K562 (cell line): ENCODE results near the gene EME2. TPM values are rescaled to one million over a fixed set of nuclear protein-coding genes. Genes with fewer than 3 reads are reported as not detected.

Experiments
- CAMTA2 ChIP-seq: fragments of 250-450 bp; sonication (Bioruptor Pico); conservative IDR thresholded peaks from 2 replicates; pipeline ENCODE4 v1.5.1; 2022
- CCAR2 ChIP-seq: fragments of 200-400 bp; formaldehyde crosslinking; IDR thresholded peaks from 2 replicates; pipeline ENCODE4 v1.6.1; 2017; ENCODE audit warnings: mild to moderate bottlenecking, low read depth, low read length
- CHCHD3 ChIP-seq: fragments of 250-450 bp; sonication (Bioruptor Pico); IDR thresholded peaks from 2 replicates; pipeline ENCODE4 v2.1.2; 2022; ENCODE audit warnings: mild to moderate bottlenecking
- GABPB1 ChIP-seq: sonication (generic); formaldehyde crosslinking; IDR thresholded peaks from 2 replicates; pipeline ENCODE4 v1.8.0; 2022; ENCODE audit warnings: mild to moderate bottlenecking, missing genetic modification reagents
- KLF13 ChIP-seq: fragments of 450-650 bp; IDR thresholded peaks from 2 replicates; pipeline ENCODE4 v1.6.1; 2016; ENCODE audit warnings: missing genetic modification characterization, low read depth, mild to moderate bottlenecking, missing compliant biosample characterization, moderate library complexity, borderline replicate concordance
- MAZ ChIP-seq, 2 experiments: fragments of 450-650 bp in 1 of 2; sonication (generic) in 1 of 2; formaldehyde crosslinking; IDR thresholded peaks in 1 of 2; conservative IDR thresholded peaks in 1 of 2; 2 replicates each; pipeline versions ENCODE4 v1.4.0 to v1.5.0; 2020; ENCODE audit warnings: mild to moderate bottlenecking in 1 of 2, missing genetic modification reagents in 1 of 2
- MIER1 ChIP-seq: fragments of 450-650 bp; IDR thresholded peaks from 2 replicates; pipeline ENCODE4 v1.6.1; 2016; ENCODE audit warnings: antibody characterized with exemption, mild to moderate bottlenecking, low read depth
- MTF1 ChIP-seq: fragments of 250-450 bp; sonication (Bioruptor Pico); IDR thresholded peaks from 2 replicates; pipeline ENCODE4 v1.9.0; 2021; ENCODE audit warnings: moderate library complexity, mild to moderate bottlenecking, inconsistent platforms, borderline replicate concordance
- NCOA6 ChIP-seq: fragments of 450-650 bp; IDR thresholded peaks from 2 replicates; pipeline ENCODE4 v1.6.1; 2017; ENCODE audit warnings: mild to moderate bottlenecking
- NFATC3 ChIP-seq: fragments of 450-650 bp; IDR thresholded peaks from 2 replicates; pipeline ENCODE4 v1.6.1; 2017; ENCODE audit warnings: mild to moderate bottlenecking
- NFRKB ChIP-seq: fragments of 450-650 bp; IDR thresholded peaks from 2 replicates; pipeline ENCODE4 v1.6.1; 2016; ENCODE audit warnings: low read depth
- PHTF2 ChIP-seq: fragments of 250-450 bp; sonication (Bioruptor Pico); IDR thresholded peaks from 2 replicates; pipeline ENCODE4 v1.5.0; 2021; ENCODE audit warnings: mild to moderate bottlenecking
- PTTG1 ChIP-seq: fragments of 450-650 bp; IDR thresholded peaks from 2 replicates; pipeline ENCODE4 v1.6.1; 2016; ENCODE audit warnings: low read depth, mild to moderate bottlenecking, missing genetic modification characterization, missing compliant biosample characterization
- TEAD2 ChIP-seq: fragments of 450-650 bp; IDR thresholded peaks from 2 replicates; pipeline ENCODE4 v1.6.1; 2016; ENCODE audit warnings: missing genetic modification characterization, control low read depth, missing compliant biosample characterization
- THRB ChIP-seq: fragments of 450-650 bp; formaldehyde crosslinking; conservative IDR thresholded peaks from 2 replicates; pipeline ENCODE4 v1.4.0; 2022; ENCODE audit warnings: mild to moderate bottlenecking, missing genetic modification characterization
- ZFP30 ChIP-seq: fragments of 250-450 bp; sonication (Bioruptor Pico); IDR thresholded peaks from 2 replicates; pipeline ENCODE4 v1.8.0; 2022; ENCODE audit warnings: moderate library complexity, mild to moderate bottlenecking, inconsistent platforms, borderline replicate concordance
- ZNF212 ChIP-seq: fragments of 450-650 bp; formaldehyde crosslinking; IDR thresholded peaks from 2 replicates; pipeline ENCODE4 v1.4.0; 2020; ENCODE audit warnings: mild to moderate bottlenecking
- ZNF318 ChIP-seq, 2 experiments: fragments of 450-650 bp; IDR thresholded peaks; 2 replicates each; pipeline ENCODE4 v1.6.1; 2016; ENCODE audit warnings: mild to moderate bottlenecking in 2 of 2, borderline replicate concordance in 1 of 2, low read depth in 1 of 2, moderate library complexity in 1 of 2
- polyA plus RNA-seq, 8 experiments: library from polyadenylated mRNA; depleted of rRNA in 4 of 8; stranded (reverse) in 5 of 8; unstranded in 3 of 8; fragments of >200 nt; fragmentation: Nextera tagmentation in 2 of 8; fragmentation: Illumina TruSeq in 1 of 8; extraction: Ambion mirVana in 2 of 8; extraction: Trizol in 1 of 8; gene quantifications; 2 replicates each; pipeline versions ENCODE4 v1.2.1 to v1.2.3, GENCODE V29; 2011 to 2014; ENCODE audit warnings: inconsistent platforms in 1 of 8, missing spikeins in 1 of 8
- total RNA-seq, 7 experiments: library from RNA; depleted of rRNA in 6 of 7; stranded (reverse); fragments of >200 nt in 6 of 7; fragmentation: Illumina TruSeq in 2 of 7; extraction: Trizol in 2 of 7; gene quantifications; 2 replicates each; pipeline versions ENCODE4 v1.2.1 to v1.2.3, GENCODE V29; 2011 to 2021; ENCODE audit warnings: low replicate concordance in 1 of 7

The EME2 gene
- total and polyA plus RNA-seq, 9 of the 15 experiments (the other 6 are each of a cell fraction or from before 2014, with no cell fraction given): 0.35 to 19.9 (median 3.5) TPM

DNA sequence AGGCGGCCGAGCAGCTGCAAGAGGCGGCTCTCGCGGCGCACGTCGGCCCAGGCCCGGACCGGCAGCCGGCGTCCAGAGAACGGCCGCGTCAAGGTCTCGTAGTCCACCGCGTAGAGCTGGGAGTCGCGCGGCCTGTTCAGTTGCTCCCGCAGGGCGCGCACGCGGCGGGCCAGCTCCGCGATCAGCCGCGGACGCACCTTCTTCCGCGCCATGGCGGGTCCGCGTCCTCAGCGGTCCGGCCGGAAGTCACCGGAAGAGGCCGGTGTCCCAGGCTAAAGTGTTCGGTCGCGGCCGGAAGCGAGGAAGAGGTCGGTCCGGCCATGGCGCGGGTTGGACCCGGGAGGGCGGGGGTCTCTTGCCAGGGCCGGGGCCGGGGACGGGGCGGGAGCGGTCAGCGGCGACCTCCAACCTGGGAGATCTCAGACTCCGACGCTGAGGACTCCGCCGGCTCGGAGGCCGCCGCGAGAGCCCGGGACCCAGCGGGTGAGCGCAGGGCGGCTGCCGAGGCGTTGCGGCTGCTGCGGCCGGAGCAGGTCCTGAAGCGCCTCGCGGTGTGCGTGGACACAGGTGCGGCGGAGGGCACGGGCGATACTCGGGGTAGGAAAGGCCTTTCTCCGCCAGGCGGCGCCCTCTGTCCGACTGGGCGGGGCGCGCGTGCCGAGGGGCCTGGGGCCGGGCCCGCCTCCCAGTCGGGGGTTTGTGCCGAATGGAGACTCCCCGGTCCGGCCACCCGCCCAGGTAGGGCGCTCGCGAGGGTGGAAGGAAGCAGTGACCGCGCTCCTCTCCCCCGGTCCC, 495 bp downstream of the EME2 start, which contains the start of gene MRPS34 (continued):
- TF ChIP-seq THRB (CRISPR knock-in tag) (peak; percentile 60; the same call in 1 of the 2 replicates), CAMTA2 (no peak), KLF13 (peak; percentile 86), NFATC3 (no peak), PTTG1 (tag) (no peak), NCOA6 (no peak), ZFP30 (CRISPR knock-in tag) (no peak), CHCHD3 (no peak), CCAR2 (no peak), GABPB1 (CRISPR knock-in tag) (peak; percentile 99), TEAD2 (tag) (no peak), PHTF2 (no peak), MIER1 (no peak), ZNF318 (IDR thresholded peaks at IDR 0.05; ENCODE audit: borderline replicate concordance in 1 of 2, low read depth in 1 of 2) (no peak), NFRKB (peak; percentile 84), MAZ (CRISPR knock-in tag; conservative IDR thresholded peaks at IDR 0.05 in 1 of 2, IDR thresholded peaks at IDR 0.05 in 1 of 2) (peak; percentile 90 to 97), MTF1 (CRISPR knock-in tag) (no peak), ZNF212 (CRISPR knock-in tag) (no peak; the same call in 1 of the 2 replicates)
